HepG2 (cell line): ENCODE measurements around the gene HTRA2. TPM values are rescaled to one million over a fixed set of nuclear protein-coding genes. Genes with fewer than 3 reads are reported as not detected.

Experiments used
- ATAC-seq: fragments of 200-7000 bp; cut with Tn5 transposase; 3 replicates; pipeline ENCODE4 v1.9.1; 2020; ENCODE audit warnings: mild to moderate bottlenecking, moderate library complexity
- BruUV-seq: library from RNA; stranded (reverse); fragments of 400-500 nt; replicated peaks from 2 replicates; lab custom pipeline; 2021; lab: Mats Ljungman, UMichigan
- CTCF ChIA-PET: fragments of 300-600 bp; formaldehyde crosslinking; extraction: SDS; loops from one replicate; lab custom pipeline; 2021; ENCODE audit warnings: low total read pairs, inconsistent platforms, low intra/inter-chr PET ratio; lab: Yijun Ruan, JAX
- POLR2A ChIA-PET: fragments of 350-600 bp; sonication (Branson Sonifier 250); formaldehyde crosslinking; loops from one replicate; lab custom pipeline; 2020; ENCODE audit warnings: antibody characterized with exemption, inconsistent platforms; lab: Yijun Ruan, JAX
- DNase-seq: peaks from one replicate; pipeline ENCODE4 v3.0.0-alpha.2; 2015; ENCODE audit warnings: low spot score
- FAIRE-seq: peaks from 3 replicates; lab custom pipeline; 2011; peaks lifted over from hg19 to GRCh38; lab: Jason Lieb, UNC
- H2AFZ ChIP-seq: one replicate; pipeline ENCODE4 v1.6.1; 2011; ENCODE audit warnings: low read length, inconsistent platforms
- H3K27ac ChIP-seq: fragments of 300-600 bp; 3 replicates; pipeline ENCODE4 v1.8.0; 2011; ENCODE audit warnings: mixed run types, mild to moderate bottlenecking, mixed read lengths, low read length, inconsistent platforms; ENCODE audit not compliant: insufficient read depth; ENCODE audit errors: extremely low read length
- H3K27me3 ChIP-seq, 2 experiments: fragments of 200-600 bp in 1 of 2; 2 replicates in 1 of 2; 3 replicates in 1 of 2; pipeline versions ENCODE4 v1.6.0 to v1.8.0; 2011; ENCODE audit warnings: low read length in 2 of 2, mild to moderate bottlenecking in 2 of 2, moderate library complexity in 2 of 2, inconsistent platforms in 1 of 2; ENCODE audit not compliant: insufficient read depth in 2 of 2, control insufficient read depth in 1 of 2
- H3K36me3 ChIP-seq, 2 experiments: fragments of 200-600 bp in 1 of 2; replicated peaks in 1 of 2; 2 replicates in 1 of 2; 3 replicates in 1 of 2; pipeline versions ENCODE4 v1.5.1 to v1.8.0; 2011; ENCODE audit warnings: low read length in 2 of 2, inconsistent platforms in 1 of 2; ENCODE audit not compliant: insufficient read depth in 2 of 2, control insufficient read depth in 1 of 2
- H3K4me1 ChIP-seq: 2 replicates; pipeline ENCODE4 v1.5.1; 2012; ENCODE audit warnings: low read length, inconsistent platforms; ENCODE audit not compliant: insufficient read depth
- H3K4me2 ChIP-seq: 2 replicates; pipeline ENCODE4 v1.6.0; 2011; ENCODE audit warnings: low read depth, low read length, inconsistent platforms
- H3K4me3 ChIP-seq, 3 experiments: fragments of 200-600 bp in 1 of 3; sonication (generic), shearing (Covaris generic) in 1 of 3; replicated peaks in 1 of 3; 2 replicates each; pipeline ENCODE4 v1.5.1; 2011 to 2016; ENCODE audit warnings: low read length in 3 of 3, inconsistent platforms in 2 of 3, low read depth in 2 of 3, mild to moderate bottlenecking in 2 of 3, control low read depth in 1 of 3, mixed read lengths in 1 of 3; ENCODE audit not compliant: insufficient read depth in 1 of 3
- H3K79me2 ChIP-seq: one replicate; pipeline ENCODE4 v1.6.1; 2011; ENCODE audit warnings: low read length, inconsistent platforms; ENCODE audit not compliant: insufficient read depth
- H3K9ac ChIP-seq: 2 replicates; pipeline ENCODE4 v1.6.0; 2011; ENCODE audit warnings: mild to moderate bottlenecking, low read depth, low read length, inconsistent platforms; ENCODE audit not compliant: insufficient read depth
- H3K9me3 ChIP-seq: 2 replicates; pipeline ENCODE4 v1.5.1; 2012; ENCODE audit warnings: mild to moderate bottlenecking, low read length
- H4K20me1 ChIP-seq: 2 replicates; pipeline ENCODE4 v1.6.0; 2011; ENCODE audit warnings: inconsistent platforms, mild to moderate bottlenecking, low read length, moderate library complexity; ENCODE audit not compliant: insufficient read depth
- WGBS: methylation state at CpG from one replicate; pipeline ENCODE4 v1.1.6; 2017; ENCODE audit warnings: low lambda C conversion rate; 5-methylcytosine and 5-hydroxymethylcytosine counted together
- in situ Hi-C: cut with HindIII; loops from 2 replicates; pipeline ENCODE4 v1.10.0; 2017; ENCODE audit warnings: low pct_unique_long_range_greater_than_20kb; ENCODE audit not compliant: extremely low pct_ligation_motif_present
- intact Hi-C: fragments of 100-400 bp; cut with micrococcal nuclease; formaldehyde crosslinking; loops from one replicate; pipeline ENCODE4 v1.10.0; 2022; ENCODE audit not compliant: unreplicated experiment
- polyA plus RNA-seq, 8 experiments: library from polyadenylated mRNA; depleted of rRNA in 3 of 8; stranded (reverse) in 7 of 8; unstranded in 1 of 8; fragments of >200 nt; fragmentation: Illumina TruSeq in 4 of 8; extraction: Trizol in 4 of 8; gene quantifications; 2 replicates each; pipeline versions ENCODE4 v1.2.1 to v1.2.3, GENCODE V29; 2011 to 2016; ENCODE audit warnings: low read depth in 4 of 8, missing spikeins in 1 of 8, mixed read lengths in 1 of 8; ENCODE audit not compliant: insufficient read depth in 1 of 8
- total RNA-seq, 5 experiments: library from RNA; depleted of rRNA; stranded (reverse); fragments of >200 nt; fragmentation: Illumina TruSeq; extraction: Trizol; gene quantifications; 2 replicates each; pipeline ENCODE4 v1.2.3, GENCODE V29; 2016; ENCODE audit warnings: low read depth in 1 of 5
- TF ChIP-seq, protein P1 (sequence below): sonication (generic); formaldehyde crosslinking; IDR thresholded peaks from 2 replicates; pipeline ENCODE4 v1.5.0; 2020; ENCODE audit warnings: mild to moderate bottlenecking, missing genetic modification reagents

Gene HTRA2
- total and polyA plus RNA-seq, 2 of the 13 experiments (the other 11 are each of a cell fraction or from before 2014, with no cell fraction given): 47.7 to 50.3 TPM

DNA sequence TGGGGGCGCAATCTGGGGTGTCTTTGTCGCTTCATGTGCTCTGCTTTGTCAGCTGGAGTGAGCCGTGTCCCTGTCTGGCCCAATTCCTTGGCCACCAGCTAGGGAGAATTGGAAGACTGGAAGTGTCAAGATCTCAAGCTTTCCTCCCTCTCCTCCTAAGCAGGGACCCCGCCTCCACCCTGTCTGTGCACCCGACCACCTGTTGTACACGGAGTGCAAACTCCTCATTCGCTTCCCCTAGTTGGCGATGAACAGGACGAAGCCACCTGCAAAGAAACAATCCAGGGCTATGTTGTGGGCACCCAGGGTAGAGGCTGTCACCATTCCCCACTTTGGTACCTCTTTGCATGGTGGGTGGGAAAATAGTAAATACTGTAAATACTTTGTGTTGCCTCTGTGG is 2.0 kb upstream of the HTRA2 start:
- H3K79me2 ChIP-seq: peaks cover 50% of the 10 kb centered on the region

More for the DNA sequence above, 2.0 kb upstream of the HTRA2 start:
- TF ChIP-seq, protein P1, sequence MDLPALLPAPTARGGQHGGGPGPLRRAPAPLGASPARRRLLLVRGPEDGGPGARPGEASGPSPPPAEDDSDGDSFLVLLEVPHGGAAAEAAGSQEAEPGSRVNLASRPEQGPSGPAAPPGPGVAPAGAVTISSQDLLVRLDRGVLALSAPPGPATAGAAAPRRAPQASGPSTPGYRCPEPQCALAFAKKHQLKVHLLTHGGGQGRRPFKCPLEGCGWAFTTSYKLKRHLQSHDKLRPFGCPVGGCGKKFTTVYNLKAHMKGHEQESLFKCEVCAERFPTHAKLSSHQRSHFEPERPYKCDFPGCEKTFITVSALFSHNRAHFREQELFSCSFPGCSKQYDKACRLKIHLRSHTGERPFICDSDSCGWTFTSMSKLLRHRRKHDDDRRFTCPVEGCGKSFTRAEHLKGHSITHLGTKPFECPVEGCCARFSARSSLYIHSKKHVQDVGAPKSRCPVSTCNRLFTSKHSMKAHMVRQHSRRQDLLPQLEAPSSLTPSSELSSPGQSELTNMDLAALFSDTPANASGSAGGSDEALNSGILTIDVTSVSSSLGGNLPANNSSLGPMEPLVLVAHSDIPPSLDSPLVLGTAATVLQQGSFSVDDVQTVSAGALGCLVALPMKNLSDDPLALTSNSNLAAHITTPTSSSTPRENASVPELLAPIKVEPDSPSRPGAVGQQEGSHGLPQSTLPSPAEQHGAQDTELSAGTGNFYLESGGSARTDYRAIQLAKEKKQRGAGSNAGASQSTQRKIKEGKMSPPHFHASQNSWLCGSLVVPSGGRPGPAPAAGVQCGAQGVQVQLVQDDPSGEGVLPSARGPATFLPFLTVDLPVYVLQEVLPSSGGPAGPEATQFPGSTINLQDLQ (CRISPR knock-in tag): no peak
- in situ Hi-C loops (no loop called here), intact Hi-C loops (loop anchor here (2.0 kb wide), 1 partner anchor 69 kb away; the partner anchor contains the start of gene WBP1)
- H3K9me3 ChIP-seq: no peaks in the 10 kb centered on the region
- H3K36me3 ChIP-seq: peaks cover 23 to 37% of the 10 kb centered on the region in 2 experiments
- ChIA-PET CTCF (no interaction called here), POLR2A (interaction anchor here (2.5 to 5.9 kb wide), 4 partner anchors 23 to 88 kb away, joined by 9 to 135 read pairs (median 84); partner anchors contain the start of genes CCDC142, LBX2, PCGF1 and TTC31)
- peak overlapping the region; percentile 94 for H3K4me2 ChIP-seq
- peaks cover 69% of the 10 kb centered on the region for H3K4me1 ChIP-seq
- no peak for DNase-seq
- no peaks in the 10 kb centered on the region for H4K20me1 ChIP-seq
- no peak overlapping the region for H2AFZ ChIP-seq
- peak overlapping the region; percentile 99; the same call in 1 of the 2 replicates for H3K9ac ChIP-seq
- WGBS: 93% methylated on average over 9 of the region's 9 CpGs
- no peaks in the 10 kb centered on the region; a peak in 1 of 5 replicates for H3K27me3 ChIP-seq
- no peak for FAIRE-seq
- ATAC-seq: no peak
- H3K4me3 ChIP-seq: peak overlapping the region; percentile 84 to 100 (median 100); a peak in 2 of 6 replicates
- TSS peak; percentile 49 for BruUV-seq
- H3K27ac ChIP-seq: peak overlapping the region; percentile 95
